SK-N-SH treated with all-trans-retinoic acid at 6 μM for 48 hours (cell line): ENCODE data around the gene PTPRD.

Experiments
- ESRRG ChIP-seq: fragments of 250-450 bp; sonication (Bioruptor Pico); IDR thresholded peaks from 2 replicates; pipeline ENCODE4 v1.6.1; 2021; ENCODE audit warnings: mild to moderate bottlenecking
- GLIS3 ChIP-seq: fragments of 250-450 bp; sonication (Bioruptor Pico); IDR thresholded peaks from 2 replicates; pipeline ENCODE4 v1.5.0; 2020; ENCODE audit warnings: mild to moderate bottlenecking, moderate library complexity
- ISL1 ChIP-seq: fragments of 250-450 bp; sonication (Bioruptor Pico); IDR thresholded peaks from 2 replicates; pipeline ENCODE4 v2.1.2; 2022; ENCODE audit warnings: mild to moderate bottlenecking, moderate library complexity
- POU6F1 ChIP-seq: fragments of 250-450 bp; sonication (Bioruptor Pico); IDR thresholded peaks from 2 replicates; pipeline ENCODE4 v1.8.0; 2021; ENCODE audit warnings: low read depth, mild to moderate bottlenecking, moderate library complexity, borderline replicate concordance
- RARB ChIP-seq: fragments of 250-450 bp; sonication (Bioruptor Pico); IDR thresholded peaks from 2 replicates; pipeline ENCODE4 v1.8.0; 2021; ENCODE audit warnings: mild to moderate bottlenecking, moderate library complexity
- ZC3H10 ChIP-seq: fragments of 250-450 bp; sonication (Bioruptor Pico); IDR thresholded peaks from 2 replicates; pipeline ENCODE4 v1.5.1; 2021; ENCODE audit warnings: mild to moderate bottlenecking, moderate library complexity
- ZFP30 ChIP-seq: fragments of 450-650 bp; formaldehyde crosslinking; IDR thresholded peaks from 2 replicates; pipeline ENCODE4 v1.5.0; 2022; ENCODE audit warnings: mild to moderate bottlenecking, moderate library complexity
- ZNF565 ChIP-seq: fragments of 450-650 bp; formaldehyde crosslinking; conservative IDR thresholded peaks from 2 replicates; pipeline ENCODE4 v1.5.0; 2020; ENCODE audit warnings: low read depth, mild to moderate bottlenecking, moderate library complexity
- ZNF8 ChIP-seq: fragments of 450-650 bp; formaldehyde crosslinking; IDR thresholded peaks from 2 replicates; pipeline ENCODE4 v1.5.0; 2020; ENCODE audit warnings: mild to moderate bottlenecking, moderate library complexity
- TF ChIP-seq, protein P1 (sequence below): fragments of 250-450 bp; sonication (Bioruptor Pico); IDR thresholded peaks from 2 replicates; pipeline ENCODE4 v1.8.0; 2020; ENCODE audit warnings: mild to moderate bottlenecking, moderate library complexity, borderline replicate concordance
- TF ChIP-seq, protein P2 (sequence below): fragments of 250-450 bp; sonication (Bioruptor Pico); IDR thresholded peaks from 2 replicates; pipeline ENCODE4 v1.5.0; 2020; ENCODE audit warnings: mild to moderate bottlenecking, moderate library complexity

DNA sequence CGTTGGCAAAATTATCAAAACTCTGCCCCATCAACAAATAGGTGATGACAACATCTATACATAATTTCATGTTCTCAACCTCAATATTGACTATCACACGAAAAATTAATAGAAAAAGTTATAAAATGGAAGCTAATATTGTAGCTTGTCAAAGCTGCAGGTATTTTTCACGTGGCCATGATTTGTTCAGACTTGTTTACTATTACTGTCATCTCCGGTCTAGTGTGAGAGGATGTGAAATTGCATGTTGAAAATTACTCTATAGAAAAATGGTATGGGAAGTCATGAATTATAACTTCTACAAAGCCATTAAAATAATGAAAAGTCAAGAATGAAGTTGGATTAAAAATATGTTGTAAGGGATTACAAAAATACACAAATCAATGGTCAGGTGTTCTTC is 385.8 kb downstream of the PTPRD start:
- TF ChIP-seq, protein P1, sequence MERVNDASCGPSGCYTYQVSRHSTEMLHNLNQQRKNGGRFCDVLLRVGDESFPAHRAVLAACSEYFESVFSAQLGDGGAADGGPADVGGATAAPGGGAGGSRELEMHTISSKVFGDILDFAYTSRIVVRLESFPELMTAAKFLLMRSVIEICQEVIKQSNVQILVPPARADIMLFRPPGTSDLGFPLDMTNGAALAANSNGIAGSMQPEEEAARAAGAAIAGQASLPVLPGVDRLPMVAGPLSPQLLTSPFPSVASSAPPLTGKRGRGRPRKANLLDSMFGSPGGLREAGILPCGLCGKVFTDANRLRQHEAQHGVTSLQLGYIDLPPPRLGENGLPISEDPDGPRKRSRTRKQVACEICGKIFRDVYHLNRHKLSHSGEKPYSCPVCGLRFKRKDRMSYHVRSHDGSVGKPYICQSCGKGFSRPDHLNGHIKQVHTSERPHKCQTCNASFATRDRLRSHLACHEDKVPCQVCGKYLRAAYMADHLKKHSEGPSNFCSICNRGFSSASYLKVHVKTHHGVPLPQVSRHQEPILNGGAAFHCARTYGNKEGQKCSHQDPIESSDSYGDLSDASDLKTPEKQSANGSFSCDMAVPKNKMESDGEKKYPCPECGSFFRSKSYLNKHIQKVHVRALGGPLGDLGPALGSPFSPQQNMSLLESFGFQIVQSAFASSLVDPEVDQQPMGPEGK (CRISPR knock-in tag): no peak
- TF ChIP-seq ZNF8 (CRISPR knock-in tag) (no peak), ESRRG (CRISPR knock-in tag) (no peak), ZFP30 (CRISPR knock-in tag) (no peak), GLIS3 (no peak), POU6F1 (CRISPR knock-in tag) (no peak), ZNF565 (no peak), ZC3H10 (CRISPR knock-in tag) (no peak), ISL1 (CRISPR knock-in tag) (no peak), RARB (CRISPR knock-in tag) (no peak)
- TF ChIP-seq, protein P2, sequence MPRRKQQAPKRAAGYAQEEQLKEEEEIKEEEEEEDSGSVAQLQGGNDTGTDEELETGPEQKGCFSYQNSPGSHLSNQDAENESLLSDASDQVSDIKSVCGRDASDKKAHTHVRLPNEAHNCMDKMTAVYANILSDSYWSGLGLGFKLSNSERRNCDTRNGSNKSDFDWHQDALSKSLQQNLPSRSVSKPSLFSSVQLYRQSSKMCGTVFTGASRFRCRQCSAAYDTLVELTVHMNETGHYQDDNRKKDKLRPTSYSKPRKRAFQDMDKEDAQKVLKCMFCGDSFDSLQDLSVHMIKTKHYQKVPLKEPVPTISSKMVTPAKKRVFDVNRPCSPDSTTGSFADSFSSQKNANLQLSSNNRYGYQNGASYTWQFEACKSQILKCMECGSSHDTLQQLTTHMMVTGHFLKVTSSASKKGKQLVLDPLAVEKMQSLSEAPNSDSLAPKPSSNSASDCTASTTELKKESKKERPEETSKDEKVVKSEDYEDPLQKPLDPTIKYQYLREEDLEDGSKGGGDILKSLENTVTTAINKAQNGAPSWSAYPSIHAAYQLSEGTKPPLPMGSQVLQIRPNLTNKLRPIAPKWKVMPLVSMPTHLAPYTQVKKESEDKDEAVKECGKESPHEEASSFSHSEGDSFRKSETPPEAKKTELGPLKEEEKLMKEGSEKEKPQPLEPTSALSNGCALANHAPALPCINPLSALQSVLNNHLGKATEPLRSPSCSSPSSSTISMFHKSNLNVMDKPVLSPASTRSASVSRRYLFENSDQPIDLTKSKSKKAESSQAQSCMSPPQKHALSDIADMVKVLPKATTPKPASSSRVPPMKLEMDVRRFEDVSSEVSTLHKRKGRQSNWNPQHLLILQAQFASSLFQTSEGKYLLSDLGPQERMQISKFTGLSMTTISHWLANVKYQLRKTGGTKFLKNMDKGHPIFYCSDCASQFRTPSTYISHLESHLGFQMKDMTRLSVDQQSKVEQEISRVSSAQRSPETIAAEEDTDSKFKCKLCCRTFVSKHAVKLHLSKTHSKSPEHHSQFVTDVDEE (CRISPR knock-in tag): no peak
